ENCODE measurements around the gene TMEM117. TPM values are rescaled to one million over a fixed set of nuclear protein-coding genes. Genes with fewer than 3 reads are reported as not detected.

Gene TMEM117
- total and polyA plus RNA-seq, 7 donors: 1.9 to 4.7 (median 3.9) TPM

- ATAC-seq: no peak
- no peak for DNase-seq
- no peak for TF ChIP-seq CTCF (IDR thresholded peaks at IDR 0.05)
- 86 to 90% (median 88%) methylated on average over 4 of the region's 4 CpGs for WGBS, 3 donors
- H3K4me3 ChIP-seq: no peak overlapping the region
- H3K27ac ChIP-seq: no peak overlapping the region
- intact Hi-C loops (cut with DNase I): no loop called here
- H3K4me1 ChIP-seq: no peaks in the 10 kb centered on the region
- no peaks in the 10 kb centered on the region for H3K36me3 ChIP-seq (ENCODE audit: insufficient read depth in 1 of 2, low read depth in 1 of 2)
- H3K27me3 ChIP-seq (ENCODE audit: insufficient read depth in 3 of 3, low read length in 2 of 3): no peaks in the 10 kb centered on the region
- peaks cover 15% of the 10 kb centered on the region for H3K9me3 ChIP-seq
Observed at GRCh38 chr12:44295958-44296623, 460.2 kb downstream of the TMEM117 start.

GRCh38 chr12:44296624-44297197 is 460.8 kb downstream of the TMEM117 start:
- intact Hi-C loops (cut with DNase I): no loop called here
- 72 to 81% (median 81%) methylated on average over 4 of the region's 4 CpGs for WGBS, 3 donors
- ATAC-seq: no peak

GRCh38 chr12:44299524-44299923 is 463.6 kb downstream of the TMEM117 start:
- Histone ChIP-seq H3K9me3 (peaks cover 15% of the 10 kb centered on the region), H3K4me1 (no peaks in the 10 kb centered on the region), H3K4me3 (no peak overlapping the region), H3K36me3 (ENCODE audit: insufficient read depth in 1 of 2, low read depth in 1 of 2) (no peaks in the 10 kb centered on the region), H3K27me3 (ENCODE audit: insufficient read depth in 3 of 3, low read length in 2 of 3) (no peaks in the 10 kb centered on the region), H3K27ac (no peak overlapping the region)
- DNase-seq (no peak), ATAC-seq (no peak)
- TF ChIP-seq CTCF (IDR thresholded peaks at IDR 0.05): no peak
- intact Hi-C loops (cut with DNase I): no loop called here
- 57 to 76% (median 63%) methylated on average over 3 of the region's 3 CpGs for WGBS, 3 donors

More at GRCh38 chr12:44296624-44297197, 460.8 kb downstream of the TMEM117 start:
- Histone ChIP-seq H3K27me3 (ENCODE audit: insufficient read depth in 3 of 3, low read length in 2 of 3) (no peaks in the 10 kb centered on the region), H3K4me3 (no peak overlapping the region), H3K9me3 (peaks cover 15% of the 10 kb centered on the region), H3K27ac (no peak overlapping the region), H3K4me1 (no peaks in the 10 kb centered on the region), H3K36me3 (ENCODE audit: insufficient read depth in 1 of 2, low read depth in 1 of 2) (no peaks in the 10 kb centered on the region)
- no peak for TF ChIP-seq CTCF (IDR thresholded peaks at IDR 0.05)
- no peak for DNase-seq

- Histone ChIP-seq H3K4me1 (no peaks in the 10 kb centered on the region), H3K36me3 (ENCODE audit: insufficient read depth in 1 of 2, low read depth in 1 of 2) (no peaks in the 10 kb centered on the region), H3K27ac (no peak overlapping the region), H3K4me3 (no peak overlapping the region), H3K27me3 (ENCODE audit: insufficient read depth in 3 of 3, low read length in 2 of 3) (no peaks in the 10 kb centered on the region), H3K9me3 (peaks cover 8% of the 10 kb centered on the region)
- no peak for TF ChIP-seq CTCF (IDR thresholded peaks at IDR 0.05)
- intact Hi-C loops (cut with DNase I): no loop called here
- ATAC-seq (peak in 1 of 4 donors; percentile 32), DNase-seq (no peak)
- WGBS, 3 donors: 37 to 47% (median 46%) methylated on average over 7 of the region's 7 CpGs
Observed at GRCh38 chr12:44307506-44308168, 471.8 kb downstream of the TMEM117 start.

Data from psoas muscle (tissue), 8 donors.